ENCODE data around the gene PPFIA3.
"Not testable (repeated sequence)": the region's sequence is repeated elsewhere in the genome, so short reads cannot be mapped to it uniquely, and the experiment has no call there.

PPFIA3 gene

GRCh38 chr19:49120868-49121267 is 1.5 kb downstream of the PPFIA3 start:
- H3K27ac ChIP-seq = no peak overlapping the region
- TF ChIP-seq CTCF (conservative IDR thresholded peaks at IDR 0.05; ENCODE audit: low read depth, low read length) = no peak
- H3K9ac ChIP-seq = no peak overlapping the region
- no peak overlapping the region for H2AFZ ChIP-seq (ENCODE audit: low read depth)
- H4K20me1 ChIP-seq (ENCODE audit: insufficient read depth) = no peaks in the 10 kb centered on the region
- peaks cover 34% of the 10 kb centered on the region for H3K27me3 ChIP-seq (ENCODE audit: insufficient read depth, low read depth)
- peak overlapping the region; percentile 96; the same call in 1 of the 2 replicates for H3K4me2 ChIP-seq
- H3K4me3 ChIP-seq (IDR thresholded peaks at IDR 0.05; ENCODE audit: insufficient read depth, low read depth, low read length) = no peak overlapping the region
- H3K4me1 ChIP-seq (ENCODE audit: low read depth, poor library complexity, severe bottlenecking) = peaks cover 18% of the 10 kb centered on the region
- no peaks in the 10 kb centered on the region for H3K36me3 ChIP-seq (ENCODE audit: insufficient read depth)
- no peaks in the 10 kb centered on the region for H3K79me2 ChIP-seq (ENCODE audit: insufficient read depth, low read depth)

GRCh38 chr19:49121841-49122240 is 2.5 kb downstream of the PPFIA3 start:
- H3K4me2 ChIP-seq; H3K79me2 ChIP-seq (ENCODE audit: insufficient read depth, low read depth); H3K36me3 ChIP-seq (ENCODE audit: insufficient read depth); H3K4me3 ChIP-seq (IDR thresholded peaks at IDR 0.05; ENCODE audit: insufficient read depth, low read depth, low read length); H3K9ac ChIP-seq; H3K27ac ChIP-seq; H4K20me1 ChIP-seq (ENCODE audit: insufficient read depth); H2AFZ ChIP-seq (ENCODE audit: low read depth): not testable (repeated sequence)
- peaks cover 34% of the 10 kb centered on the region for H3K27me3 ChIP-seq (ENCODE audit: insufficient read depth, low read depth)
- peaks cover 18% of the 10 kb centered on the region for H3K4me1 ChIP-seq (ENCODE audit: low read depth, poor library complexity, severe bottlenecking)

- H3K9ac ChIP-seq; H2AFZ ChIP-seq (ENCODE audit: low read depth); H3K36me3 ChIP-seq (ENCODE audit: insufficient read depth); H3K4me2 ChIP-seq; H4K20me1 ChIP-seq (ENCODE audit: insufficient read depth); H3K4me3 ChIP-seq (IDR thresholded peaks at IDR 0.05; ENCODE audit: insufficient read depth, low read depth, low read length); H3K79me2 ChIP-seq (ENCODE audit: insufficient read depth, low read depth); H3K27ac ChIP-seq: not testable (repeated sequence)
- H3K4me1 ChIP-seq (ENCODE audit: low read depth, poor library complexity, severe bottlenecking) = peaks cover 17% of the 10 kb centered on the region
- H3K27me3 ChIP-seq (ENCODE audit: insufficient read depth, low read depth) = peaks cover 34% of the 10 kb centered on the region
These were observed 3.9 kb downstream of the PPFIA3 start for GRCh38 chr19:49123285-49123684.

- Histone ChIP-seq H3K9ac (no peak overlapping the region), H2AFZ (ENCODE audit: low read depth) (no peak overlapping the region), H4K20me1 (ENCODE audit: insufficient read depth) (no peaks in the 10 kb centered on the region), H3K27ac (no peak overlapping the region), H3K4me3 (IDR thresholded peaks at IDR 0.05; ENCODE audit: insufficient read depth, low read depth, low read length) (no peak overlapping the region), H3K79me2 (ENCODE audit: insufficient read depth, low read depth) (no peaks in the 10 kb centered on the region; the same call in 1 of the 2 replicates), H3K4me2 (no peak overlapping the region), H3K27me3 (ENCODE audit: insufficient read depth, low read depth) (peaks cover 27% of the 10 kb centered on the region), H3K4me1 (ENCODE audit: low read depth, poor library complexity, severe bottlenecking) (peaks cover 23% of the 10 kb centered on the region), H3K36me3 (ENCODE audit: insufficient read depth) (no peaks in the 10 kb centered on the region)
- no peak for TF ChIP-seq CTCF (conservative IDR thresholded peaks at IDR 0.05; ENCODE audit: low read depth, low read length)
These were observed 5.8 kb downstream of the PPFIA3 start for GRCh38 chr19:49125025-49125731.

GRCh38 chr19:49126575-49126974 is 7.2 kb downstream of the PPFIA3 start:
- Histone ChIP-seq H3K4me2 (no peak overlapping the region), H4K20me1 (ENCODE audit: insufficient read depth) (no peaks in the 10 kb centered on the region), H3K4me1 (ENCODE audit: low read depth, poor library complexity, severe bottlenecking) (peaks cover 19% of the 10 kb centered on the region), H3K9ac (no peak overlapping the region), H3K27me3 (ENCODE audit: insufficient read depth, low read depth) (peaks cover 13% of the 10 kb centered on the region), H3K36me3 (ENCODE audit: insufficient read depth) (no peaks in the 10 kb centered on the region), H3K4me3 (IDR thresholded peaks at IDR 0.05; ENCODE audit: insufficient read depth, low read depth, low read length) (no peak overlapping the region), H3K79me2 (ENCODE audit: insufficient read depth, low read depth) (no peaks in the 10 kb centered on the region; the same call in 1 of the 2 replicates), H3K27ac (no peak overlapping the region), H2AFZ (ENCODE audit: low read depth) (no peak overlapping the region)
- TF ChIP-seq CTCF (conservative IDR thresholded peaks at IDR 0.05; ENCODE audit: low read depth, low read length) = no peak

GRCh38 chr19:49127225-49127624 is 7.9 kb downstream of the PPFIA3 start:
- not testable (repeated sequence) for H3K27ac ChIP-seq; H3K27me3 ChIP-seq (ENCODE audit: insufficient read depth, low read depth); H4K20me1 ChIP-seq (ENCODE audit: insufficient read depth); H3K9ac ChIP-seq; H3K36me3 ChIP-seq (ENCODE audit: insufficient read depth); H3K4me3 ChIP-seq (IDR thresholded peaks at IDR 0.05; ENCODE audit: insufficient read depth, low read depth, low read length); H3K79me2 ChIP-seq (ENCODE audit: insufficient read depth, low read depth)
- Histone ChIP-seq H3K4me2 (peak overlapping the region; percentile 98), H2AFZ (ENCODE audit: low read depth) (peak overlapping the region; percentile 99), H3K4me1 (ENCODE audit: low read depth, poor library complexity, severe bottlenecking) (peaks cover 16% of the 10 kb centered on the region)
